ENCODE measurements around the gene HYDIN. TPM values are rescaled to one million over a fixed set of nuclear protein-coding genes. Genes with fewer than 3 reads are reported as not detected.
"Not testable (repeated sequence)": the region's sequence is repeated elsewhere in the genome, so short reads cannot be mapped to it uniquely, and the experiment has no call there.

HYDIN gene
- total and polyA plus RNA-seq, 2 donors (not counting 1 experiment from before 2014, with no cell fraction given) = 0.54 to 1.7 TPM

GRCh38 chr16:70953824-70954223, 276.7 kb downstream of the HYDIN start:
- H4K20me1 ChIP-seq (ENCODE audit: control insufficient read depth, extremely low read depth, insufficient read depth, low read length); H3K27ac ChIP-seq (ENCODE audit: insufficient read depth, low read length); H3K79me2 ChIP-seq (ENCODE audit: control insufficient read depth, insufficient read depth, low read length); H3K4me1 ChIP-seq (ENCODE audit: control insufficient read depth, extremely low read depth, insufficient read depth, low read length); H2AFZ ChIP-seq (ENCODE audit: low read length); H3K4me3 ChIP-seq (replicated peaks in 1 of 4; ENCODE audit: control extremely low read depth in 1 of 4, insufficient read depth in 1 of 4, low read depth in 3 of 4, low read length in 4 of 4); H3K9ac ChIP-seq (ENCODE audit: insufficient read depth, low read length); H3K27me3 ChIP-seq (ENCODE audit: control insufficient read depth, insufficient read depth, low read length); H3K9me3 ChIP-seq (ENCODE audit: control insufficient read depth, insufficient read depth, low read depth, low read length); DNase-seq (ENCODE audit: low read depth in 2 of 2); H3K36me3 ChIP-seq (ENCODE audit: control insufficient read depth, insufficient read depth, low read length); H3K4me2 ChIP-seq (ENCODE audit: extremely low read depth, insufficient read depth, low read length): not testable (repeated sequence)

- DNase-seq (ENCODE audit: low read depth in 2 of 2); H3K4me2 ChIP-seq (ENCODE audit: extremely low read depth, insufficient read depth, low read length); H2AFZ ChIP-seq (ENCODE audit: low read length); H4K20me1 ChIP-seq (ENCODE audit: control insufficient read depth, extremely low read depth, insufficient read depth, low read length); H3K9ac ChIP-seq (ENCODE audit: insufficient read depth, low read length); H3K27me3 ChIP-seq (ENCODE audit: control insufficient read depth, insufficient read depth, low read length); H3K79me2 ChIP-seq (ENCODE audit: control insufficient read depth, insufficient read depth, low read length); H3K27ac ChIP-seq (ENCODE audit: insufficient read depth, low read length); H3K4me3 ChIP-seq (replicated peaks in 1 of 4; ENCODE audit: control extremely low read depth in 1 of 4, insufficient read depth in 1 of 4, low read depth in 3 of 4, low read length in 4 of 4); H3K4me1 ChIP-seq (ENCODE audit: control insufficient read depth, extremely low read depth, insufficient read depth, low read length); H3K36me3 ChIP-seq (ENCODE audit: control insufficient read depth, insufficient read depth, low read length); H3K9me3 ChIP-seq (ENCODE audit: control insufficient read depth, insufficient read depth, low read depth, low read length): not testable (repeated sequence)
Observed at GRCh38 chr16:70943551-70943950, 287.0 kb downstream of the HYDIN start.

- H3K36me3 ChIP-seq (ENCODE audit: control insufficient read depth, insufficient read depth, low read length); H3K79me2 ChIP-seq (ENCODE audit: control insufficient read depth, insufficient read depth, low read length); H3K4me2 ChIP-seq (ENCODE audit: extremely low read depth, insufficient read depth, low read length); H3K9me3 ChIP-seq (ENCODE audit: control insufficient read depth, insufficient read depth, low read depth, low read length); H3K9ac ChIP-seq (ENCODE audit: insufficient read depth, low read length); H3K27ac ChIP-seq (ENCODE audit: insufficient read depth, low read length); H3K27me3 ChIP-seq (ENCODE audit: control insufficient read depth, insufficient read depth, low read length); H4K20me1 ChIP-seq (ENCODE audit: control insufficient read depth, extremely low read depth, insufficient read depth, low read length); H3K4me1 ChIP-seq (ENCODE audit: control insufficient read depth, extremely low read depth, insufficient read depth, low read length); H3K4me3 ChIP-seq (replicated peaks in 1 of 4; ENCODE audit: control extremely low read depth in 1 of 4, insufficient read depth in 1 of 4, low read depth in 3 of 4, low read length in 4 of 4); H2AFZ ChIP-seq (ENCODE audit: low read length); DNase-seq (ENCODE audit: low read depth in 2 of 2): not testable (repeated sequence)
Observed at GRCh38 chr16:70939690-70940359, 290.7 kb downstream of the HYDIN start.

GRCh38 chr16:70936781-70937525, 293.6 kb downstream of the HYDIN start:
- peak in 1 of 2 donors; percentile 20 for DNase-seq (ENCODE audit: low read depth in 2 of 2)
- not testable (repeated sequence) for H3K4me2 ChIP-seq (ENCODE audit: extremely low read depth, insufficient read depth, low read length); H2AFZ ChIP-seq (ENCODE audit: low read length); H3K79me2 ChIP-seq (ENCODE audit: control insufficient read depth, insufficient read depth, low read length); H3K9me3 ChIP-seq (ENCODE audit: control insufficient read depth, insufficient read depth, low read depth, low read length); H4K20me1 ChIP-seq (ENCODE audit: control insufficient read depth, extremely low read depth, insufficient read depth, low read length); H3K36me3 ChIP-seq (ENCODE audit: control insufficient read depth, insufficient read depth, low read length); H3K4me3 ChIP-seq (replicated peaks in 1 of 4; ENCODE audit: control extremely low read depth in 1 of 4, insufficient read depth in 1 of 4, low read depth in 3 of 4, low read length in 4 of 4); H3K4me1 ChIP-seq (ENCODE audit: control insufficient read depth, extremely low read depth, insufficient read depth, low read length); H3K27me3 ChIP-seq (ENCODE audit: control insufficient read depth, insufficient read depth, low read length); H3K27ac ChIP-seq (ENCODE audit: insufficient read depth, low read length); H3K9ac ChIP-seq (ENCODE audit: insufficient read depth, low read length)

GRCh38 chr16:70935325-70935724, 295.2 kb downstream of the HYDIN start:
- not testable (repeated sequence) for DNase-seq (ENCODE audit: low read depth in 2 of 2); H3K9ac ChIP-seq (ENCODE audit: insufficient read depth, low read length); H3K4me2 ChIP-seq (ENCODE audit: extremely low read depth, insufficient read depth, low read length); H4K20me1 ChIP-seq (ENCODE audit: control insufficient read depth, extremely low read depth, insufficient read depth, low read length); H3K79me2 ChIP-seq (ENCODE audit: control insufficient read depth, insufficient read depth, low read length); H3K36me3 ChIP-seq (ENCODE audit: control insufficient read depth, insufficient read depth, low read length); H3K9me3 ChIP-seq (ENCODE audit: control insufficient read depth, insufficient read depth, low read depth, low read length); H2AFZ ChIP-seq (ENCODE audit: low read length); H3K27ac ChIP-seq (ENCODE audit: insufficient read depth, low read length); H3K4me1 ChIP-seq (ENCODE audit: control insufficient read depth, extremely low read depth, insufficient read depth, low read length); H3K4me3 ChIP-seq (replicated peaks in 1 of 4; ENCODE audit: control extremely low read depth in 1 of 4, insufficient read depth in 1 of 4, low read depth in 3 of 4, low read length in 4 of 4); H3K27me3 ChIP-seq (ENCODE audit: control insufficient read depth, insufficient read depth, low read length)

- H3K9ac ChIP-seq (ENCODE audit: insufficient read depth, low read length); H3K27ac ChIP-seq (ENCODE audit: insufficient read depth, low read length); H3K9me3 ChIP-seq (ENCODE audit: control insufficient read depth, insufficient read depth, low read depth, low read length); H2AFZ ChIP-seq (ENCODE audit: low read length); H3K79me2 ChIP-seq (ENCODE audit: control insufficient read depth, insufficient read depth, low read length); H3K4me3 ChIP-seq (replicated peaks in 1 of 4; ENCODE audit: control extremely low read depth in 1 of 4, insufficient read depth in 1 of 4, low read depth in 3 of 4, low read length in 4 of 4); H3K4me1 ChIP-seq (ENCODE audit: control insufficient read depth, extremely low read depth, insufficient read depth, low read length); H3K27me3 ChIP-seq (ENCODE audit: control insufficient read depth, insufficient read depth, low read length); H3K36me3 ChIP-seq (ENCODE audit: control insufficient read depth, insufficient read depth, low read length); H3K4me2 ChIP-seq (ENCODE audit: extremely low read depth, insufficient read depth, low read length); H4K20me1 ChIP-seq (ENCODE audit: control insufficient read depth, extremely low read depth, insufficient read depth, low read length); DNase-seq (ENCODE audit: low read depth in 2 of 2): not testable (repeated sequence)
Observed at GRCh38 chr16:70933746-70934145, 296.8 kb downstream of the HYDIN start.

Measured in fibroblast of lung (primary cell).